HG03558 (cell line): ENCODE measurements around the gene ST6GALNAC5.
"Not testable (repeated sequence)": the region's sequence is repeated elsewhere in the genome, so short reads cannot be mapped to it uniquely, and the experiment has no call there.

Source experiments
- ATAC-seq: cut with Tn5 transposase; IDR thresholded peaks from one replicate; pipeline ENCODE4 v1.9.1; 2021; ENCODE audit warnings: moderate number of reproducible peaks; ENCODE audit not compliant: unreplicated experiment; ENCODE audit errors: extremely low read depth

ST6GALNAC5 gene

DNA sequence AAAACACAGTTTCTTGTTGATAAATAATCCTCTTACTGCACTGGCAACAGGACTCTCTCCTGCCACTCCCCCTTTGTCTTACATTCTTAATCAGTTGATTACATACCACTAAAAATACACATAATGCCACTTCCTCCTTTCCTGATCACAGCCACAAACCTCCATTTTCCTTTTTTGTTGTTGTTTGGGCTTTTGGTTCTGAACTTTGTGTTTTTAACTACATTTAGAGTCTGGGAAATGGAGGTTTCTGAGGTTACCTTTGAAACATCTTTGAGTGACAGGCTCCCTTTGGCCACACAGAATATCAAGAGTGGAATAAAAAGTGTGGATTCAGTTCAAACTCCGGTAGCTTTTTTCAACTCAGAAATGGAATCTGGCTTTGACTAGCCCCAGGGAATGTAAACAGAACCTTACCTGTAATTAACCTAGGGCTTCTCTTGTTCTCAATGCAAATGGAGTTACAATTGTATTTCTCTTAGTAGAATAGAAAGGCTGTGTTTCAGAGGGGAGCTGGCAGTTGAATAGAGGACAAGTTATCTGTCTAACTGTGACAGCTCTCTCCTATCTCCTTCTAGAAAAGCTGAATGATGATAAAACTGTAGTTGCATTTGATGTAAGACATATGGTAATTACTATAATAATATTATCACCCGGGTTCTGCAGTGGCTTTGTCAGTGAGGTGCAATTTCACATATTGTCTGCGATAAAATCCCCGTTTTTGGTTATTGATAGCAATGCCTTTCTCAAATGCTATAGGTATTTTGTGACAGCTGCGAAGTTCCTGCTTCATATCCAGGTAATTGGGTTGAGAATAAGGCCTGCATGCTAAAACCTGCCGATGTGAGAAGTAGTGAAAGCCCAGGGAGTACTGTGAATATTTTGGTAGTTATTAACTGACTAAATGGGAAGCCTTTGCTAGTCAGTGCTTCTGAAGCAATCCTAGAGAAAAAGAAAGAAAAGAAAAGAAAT, 66.9 kb downstream of the ST6GALNAC5 start:
- ATAC-seq = no peak

DNA sequence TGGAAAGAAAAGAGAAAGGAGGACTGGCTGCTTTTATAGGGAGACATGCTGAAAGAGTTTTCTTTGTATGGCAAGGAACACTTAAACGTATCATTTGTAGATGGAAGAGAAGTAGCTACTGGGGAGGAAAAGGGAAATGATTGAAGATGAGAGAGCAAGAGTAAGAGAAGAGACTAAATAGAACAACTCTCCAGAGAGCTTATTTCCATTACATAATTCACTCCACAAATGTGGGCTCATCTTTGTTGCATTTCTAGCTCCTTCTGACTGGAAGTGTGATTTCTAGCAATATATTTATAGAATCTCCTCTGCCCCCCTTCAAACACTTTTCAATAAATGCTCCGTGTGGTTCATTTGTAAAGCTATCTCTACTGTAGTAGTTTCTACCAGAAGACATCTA, 71.0 kb downstream of the ST6GALNAC5 start:
- no peak for ATAC-seq

DNA sequence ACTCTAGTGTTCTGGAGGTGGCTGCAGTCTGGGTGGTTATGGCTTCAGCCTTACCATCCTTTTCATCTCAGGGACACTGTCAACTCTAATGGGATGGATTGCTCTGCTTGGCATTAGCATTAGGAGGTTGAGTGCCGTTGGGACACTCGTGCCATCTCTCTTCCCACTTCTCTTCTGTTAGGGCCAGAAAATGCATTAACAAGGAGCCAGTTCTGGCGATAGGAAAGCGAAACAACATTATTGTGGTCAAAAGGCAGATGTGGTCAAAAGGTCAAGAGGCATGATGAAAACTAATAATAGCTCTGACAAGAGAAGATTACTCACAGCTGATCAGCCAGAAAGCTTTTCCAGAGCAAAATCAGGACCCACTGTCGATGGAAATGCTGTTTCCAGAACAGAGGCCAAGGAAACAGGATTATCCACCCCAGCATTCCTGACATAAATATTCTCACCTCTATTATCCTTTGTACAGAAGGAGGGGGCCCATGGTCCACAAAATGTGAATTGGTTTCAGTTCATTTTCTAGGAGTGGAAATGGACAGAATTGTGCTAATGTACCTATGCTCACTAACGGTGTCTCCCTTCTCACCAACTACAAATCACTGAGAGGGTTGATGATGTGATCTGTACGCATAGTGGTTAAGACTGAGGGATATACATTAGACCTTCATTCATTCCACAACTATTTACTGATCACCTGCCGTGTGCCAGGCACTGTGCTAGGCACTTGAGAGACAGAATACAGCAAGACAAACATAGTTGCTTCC, 72.0 kb downstream of the ST6GALNAC5 start:
- ATAC-seq = no peak

DNA sequence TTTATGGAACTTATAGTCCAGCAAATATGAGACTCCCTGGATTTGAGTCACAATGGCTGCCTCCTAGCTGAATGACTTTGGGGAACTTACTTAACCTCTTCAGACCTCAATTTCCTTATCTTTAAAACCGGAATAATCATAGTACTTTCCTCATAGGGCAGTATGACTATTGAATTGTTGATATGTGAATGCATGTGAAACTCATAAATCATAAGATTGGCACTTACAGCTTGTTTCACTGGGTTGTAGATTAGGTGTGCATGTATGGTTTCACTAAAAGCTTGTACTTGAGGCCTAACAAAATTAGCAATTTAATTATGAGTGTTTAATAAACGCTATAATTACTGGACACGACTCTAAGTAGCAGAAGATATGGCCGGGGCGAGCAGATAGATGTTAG, 72.5 kb downstream of the ST6GALNAC5 start:
- no peak for ATAC-seq

DNA sequence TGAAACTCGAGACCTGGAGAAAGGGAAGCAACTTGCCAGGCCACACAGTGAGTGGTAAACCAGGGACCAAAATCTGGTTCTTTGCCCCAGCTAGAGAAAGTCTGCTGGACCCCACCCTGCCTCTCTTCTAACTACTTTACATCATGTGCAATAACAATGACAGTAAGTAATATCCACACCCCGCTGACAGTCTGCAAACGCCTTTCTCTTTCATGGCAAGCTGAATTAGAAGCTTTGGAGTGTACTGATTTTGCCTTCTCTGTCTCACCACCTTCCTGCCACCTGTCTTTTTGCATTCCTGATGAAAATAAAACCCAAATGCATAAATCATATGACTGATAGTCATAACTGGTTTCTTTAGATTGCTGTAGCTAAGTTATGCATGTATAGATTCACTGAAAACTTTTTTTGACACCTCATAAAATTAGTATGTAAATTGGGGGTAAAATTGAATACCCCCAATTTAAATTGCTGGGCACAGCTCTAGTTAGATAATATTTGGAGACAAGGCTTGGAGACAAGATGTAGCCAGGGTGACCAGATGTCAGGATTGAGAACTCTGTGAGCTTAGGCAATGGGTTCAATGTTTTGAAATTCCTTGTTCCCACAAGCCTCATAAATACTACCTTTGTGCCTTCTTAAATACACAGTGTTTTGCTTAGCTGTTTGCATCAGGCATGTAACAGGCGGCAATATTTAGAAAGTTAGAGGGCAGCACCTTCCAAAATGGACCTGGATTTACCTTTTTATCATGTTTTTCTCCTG, 73.5 kb downstream of the ST6GALNAC5 start:
- no peak for ATAC-seq

DNA sequence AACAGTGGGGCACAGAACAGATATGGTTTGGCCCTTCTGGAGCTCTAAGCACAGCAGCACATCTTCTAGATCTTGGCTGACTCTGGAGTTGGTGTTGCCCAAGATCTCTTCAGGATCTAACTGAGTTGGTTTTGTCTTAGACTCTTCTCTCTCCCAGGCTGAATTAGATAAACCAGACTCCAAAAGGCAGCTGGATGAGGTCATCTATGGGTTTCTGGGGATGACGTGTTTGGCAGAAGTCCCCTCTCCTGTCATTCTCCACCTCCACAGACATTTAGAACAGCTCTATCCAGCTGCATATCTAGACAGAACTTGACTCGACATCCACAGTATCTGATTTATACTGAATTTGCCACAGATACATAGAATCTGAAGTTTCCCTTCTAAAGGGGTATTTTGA, 75.3 kb downstream of the ST6GALNAC5 start:
- no peak for ATAC-seq

DNA sequence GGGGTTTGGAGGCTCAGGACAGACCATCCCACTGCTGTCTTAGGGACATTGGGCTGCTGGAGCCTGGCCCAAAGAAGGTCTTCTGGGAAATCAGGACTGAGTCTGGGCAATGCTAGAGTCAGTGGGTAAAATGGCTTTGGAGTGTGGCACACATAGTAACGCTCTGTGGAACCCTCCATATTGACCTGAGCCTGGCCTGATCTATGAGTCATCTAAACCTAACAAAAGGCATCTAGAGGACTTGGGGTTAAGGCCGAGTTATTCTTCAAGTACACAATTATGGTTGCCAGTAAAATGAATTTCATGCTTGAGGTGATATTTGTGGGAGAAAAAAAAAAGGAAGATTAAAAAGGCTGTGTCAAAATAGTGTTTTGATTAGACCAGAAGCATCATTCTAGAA, 77.7 kb downstream of the ST6GALNAC5 start:
- no peak for ATAC-seq

DNA sequence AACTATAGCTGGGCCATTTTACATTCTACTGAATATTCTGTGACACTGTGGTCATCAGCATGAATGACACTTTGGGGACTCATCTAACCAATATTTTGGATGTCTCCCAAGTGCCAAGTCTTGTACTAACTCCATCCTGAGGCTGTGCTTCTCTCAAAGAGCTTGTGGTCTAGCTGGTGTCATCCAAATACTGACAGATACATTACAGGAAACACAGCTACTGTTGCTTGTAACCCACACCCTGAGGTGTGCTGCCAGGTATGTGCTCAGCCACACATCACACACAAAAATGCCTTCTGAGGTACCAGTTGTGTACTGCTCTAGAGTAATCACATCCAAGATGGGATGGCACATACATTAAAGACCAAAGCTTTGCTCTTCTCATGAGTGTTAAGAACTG, 81.6 kb downstream of the ST6GALNAC5 start:
- no peak for ATAC-seq

DNA sequence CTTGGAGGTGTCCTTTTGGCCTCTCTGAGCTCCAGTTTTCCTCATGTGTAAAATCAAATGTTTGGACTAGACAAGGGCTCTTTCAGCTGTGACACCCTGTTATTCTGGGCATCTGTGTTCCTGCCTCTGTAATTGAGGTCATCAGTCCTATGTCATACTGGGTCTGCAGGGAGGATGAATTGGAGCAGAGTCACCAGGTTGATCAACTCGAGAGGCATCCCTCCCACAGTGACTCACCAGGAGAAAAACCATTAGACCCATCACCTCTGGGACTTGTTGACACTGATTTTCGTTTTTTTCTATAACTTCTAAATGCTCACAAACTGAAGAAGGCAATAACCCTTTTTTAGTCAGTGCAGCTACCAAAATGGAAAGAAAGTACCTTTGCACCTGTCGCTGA, 82.2 kb downstream of the ST6GALNAC5 start:
- no peak for ATAC-seq

DNA sequence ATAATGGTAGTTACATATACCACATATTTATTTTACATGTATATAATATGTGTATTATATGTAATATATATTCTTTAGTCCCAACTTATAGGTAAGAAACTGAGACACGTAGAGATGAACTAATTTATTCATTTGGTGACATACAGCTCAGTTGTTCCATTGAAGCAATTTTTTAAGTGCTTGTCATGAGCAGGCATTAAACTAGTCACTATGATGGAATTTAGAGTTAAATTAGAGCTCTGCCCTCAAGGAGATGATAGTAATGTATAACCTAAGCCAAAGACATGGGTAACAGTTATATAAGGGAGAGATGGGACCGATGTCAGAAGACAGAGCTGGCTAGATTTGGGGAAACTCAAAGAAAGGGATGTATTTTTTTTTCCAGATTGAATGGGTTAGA, 83.0 kb downstream of the ST6GALNAC5 start:
- ATAC-seq = no peak

DNA sequence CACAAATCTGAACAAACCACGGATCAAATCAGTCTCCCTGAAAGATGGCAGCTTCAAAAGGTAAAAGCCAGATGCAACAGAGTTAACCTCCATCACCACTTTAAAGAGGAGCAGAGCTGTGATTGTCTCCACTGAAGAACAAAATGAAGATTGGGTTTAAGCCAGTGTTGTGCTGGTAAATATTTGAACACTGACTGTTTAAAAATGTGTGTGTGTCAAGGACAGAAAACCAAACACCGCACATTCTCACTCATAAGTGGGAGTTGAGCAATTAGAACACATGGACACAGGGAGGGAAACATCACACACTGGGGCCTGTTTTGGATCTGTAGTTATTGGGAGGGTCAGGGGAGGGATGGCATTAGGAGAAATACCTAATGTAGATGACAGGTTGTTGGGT, 83.9 kb downstream of the ST6GALNAC5 start:
- no peak for ATAC-seq

DNA sequence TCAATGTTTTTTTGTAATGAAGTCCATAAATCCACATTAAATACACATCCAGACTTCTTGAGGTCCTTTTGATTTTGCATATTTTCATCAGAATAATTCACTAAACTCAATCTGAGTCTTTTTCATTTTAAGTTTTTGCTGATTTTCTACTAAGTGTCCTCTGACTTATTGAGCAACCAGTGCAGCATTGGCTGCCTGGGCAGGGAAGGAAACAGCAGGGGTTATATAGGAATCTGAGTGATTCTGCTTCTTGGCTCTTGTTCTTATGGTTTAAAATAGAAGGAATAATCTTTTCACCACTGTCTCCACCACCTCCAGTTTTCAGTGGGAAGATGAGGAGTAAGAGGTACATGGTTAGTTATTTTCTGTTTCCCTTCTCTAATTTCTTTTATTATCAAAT, 88.4 kb downstream of the ST6GALNAC5 start:
- no peak for ATAC-seq

DNA sequence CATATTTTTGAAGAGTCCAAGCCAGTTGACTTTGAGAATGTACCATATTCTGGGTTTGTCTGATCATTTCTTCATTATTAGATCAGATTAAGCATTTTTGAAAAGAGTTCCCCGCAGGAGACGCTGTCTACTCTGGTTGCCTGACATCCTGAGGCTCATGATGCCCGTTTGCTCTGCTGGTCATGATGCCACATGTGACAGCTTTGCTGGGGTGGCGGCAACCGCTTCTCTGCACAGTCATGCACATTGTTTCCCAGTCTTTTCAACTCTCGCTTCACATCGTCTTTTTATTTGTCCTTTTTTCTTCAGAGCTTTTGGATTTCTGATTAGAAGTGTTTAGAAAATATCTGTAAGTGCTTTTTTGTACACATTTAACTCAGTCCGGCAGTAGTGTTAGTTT, 90.7 kb downstream of the ST6GALNAC5 start:
- ATAC-seq = no peak

DNA sequence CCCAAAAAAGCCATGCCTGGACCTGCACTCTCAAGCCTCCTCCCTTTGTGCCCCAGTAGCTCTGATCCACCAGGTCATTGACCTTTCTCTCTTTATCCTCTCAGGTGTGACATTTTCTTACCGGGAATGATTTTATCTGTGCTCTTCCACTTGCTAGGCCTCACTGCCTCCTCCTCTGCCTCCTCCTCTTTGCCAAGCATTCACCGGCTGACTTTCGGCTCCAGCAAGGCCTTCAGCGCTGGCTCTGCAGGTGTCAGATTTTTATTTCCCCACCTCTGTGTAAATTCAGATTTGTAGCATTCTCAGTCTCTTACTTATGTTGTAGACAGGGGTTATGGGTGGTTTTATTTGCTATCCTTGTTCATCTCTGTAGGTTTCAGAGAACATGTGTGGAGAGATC, 91.5 kb downstream of the ST6GALNAC5 start:
- ATAC-seq = no peak

DNA sequence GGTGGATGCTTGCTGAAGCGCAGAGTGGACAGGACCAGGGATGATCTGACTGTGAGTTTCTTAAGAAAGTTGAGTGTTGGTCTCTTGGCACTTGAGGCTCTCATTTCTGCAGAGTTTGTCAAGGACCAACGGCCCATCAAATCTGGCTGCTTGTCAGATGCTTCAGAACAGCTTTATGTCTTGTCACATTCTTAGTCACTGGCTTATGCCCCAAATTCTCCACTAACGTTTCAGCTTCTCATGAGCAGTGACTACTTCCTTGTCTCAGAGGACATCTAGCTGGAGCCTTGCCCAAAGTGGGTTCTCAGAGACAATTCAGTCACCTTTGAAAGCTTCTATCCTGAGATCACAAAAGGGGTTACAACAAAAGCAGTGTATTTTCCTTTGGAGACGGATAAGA, 92.3 kb downstream of the ST6GALNAC5 start:
- no peak for ATAC-seq

DNA sequence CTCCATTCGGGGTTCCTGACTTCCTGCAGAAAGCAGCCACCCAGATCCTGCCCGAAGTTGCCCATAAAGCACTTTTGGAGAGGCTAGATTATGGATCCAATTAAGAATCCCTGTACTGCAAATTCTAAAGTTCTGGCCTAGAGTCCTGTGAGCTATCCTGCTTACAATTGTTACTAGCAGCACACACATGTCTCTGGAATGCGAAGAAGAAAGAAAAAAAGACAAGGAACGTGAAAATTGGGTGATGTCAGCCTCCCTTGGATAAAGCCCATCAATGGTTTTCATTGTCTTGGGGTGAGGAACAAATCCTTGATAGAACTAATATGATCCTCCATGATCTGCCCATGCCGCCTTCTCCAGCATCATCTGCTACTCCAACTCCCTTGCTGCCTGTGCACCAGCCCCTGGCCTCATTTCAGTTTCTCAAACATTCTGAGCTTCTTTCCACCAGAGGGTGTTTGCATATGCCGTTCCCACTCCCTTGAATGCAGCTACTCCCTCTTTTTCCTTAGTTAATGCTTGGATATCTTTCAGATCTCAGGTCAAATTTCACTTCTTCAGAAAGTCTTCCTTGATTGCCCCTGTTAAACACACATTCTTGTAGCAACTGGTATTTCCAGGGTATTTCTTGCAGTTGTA, 94.0 kb downstream of the ST6GALNAC5 start:
- no peak for ATAC-seq

DNA sequence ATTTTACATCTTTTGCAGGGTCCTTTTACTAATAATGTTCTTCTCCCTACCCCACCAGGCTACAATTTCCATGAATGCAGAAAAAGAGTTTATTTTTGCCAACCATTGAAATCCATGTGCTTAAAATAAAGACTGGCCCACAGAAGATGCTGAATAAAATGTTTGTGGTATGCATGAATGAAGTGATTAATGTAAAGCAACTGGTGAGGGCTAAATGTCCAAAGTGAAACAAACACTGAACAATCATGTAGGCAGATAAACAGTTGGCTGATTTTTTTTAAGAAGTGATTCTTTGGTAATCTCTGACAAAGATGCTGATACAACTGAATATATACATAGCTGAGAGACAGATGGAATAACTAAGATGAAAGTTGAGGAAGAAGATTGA, 94.5 kb downstream of the ST6GALNAC5 start:
- no peak for ATAC-seq

DNA sequence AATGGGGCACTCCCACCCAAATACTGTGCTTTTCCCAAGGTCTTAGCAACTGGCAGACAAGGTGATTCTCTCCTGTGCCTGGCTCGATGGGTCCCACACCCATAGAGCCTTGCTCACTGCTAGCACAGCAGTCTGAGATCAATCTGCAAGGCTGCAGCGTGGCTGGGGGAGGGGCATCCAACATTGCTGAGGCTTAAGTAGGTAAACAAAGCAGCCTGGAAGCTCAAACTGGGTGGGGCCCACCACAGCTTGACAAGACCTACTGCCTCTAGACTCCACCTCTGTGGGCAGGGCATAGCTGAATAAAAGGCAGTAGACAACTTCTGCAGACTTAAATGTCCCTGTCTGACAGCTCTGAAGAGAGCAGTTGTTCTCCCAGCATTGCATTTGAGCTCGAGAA, 114.0 kb downstream of the ST6GALNAC5 start:
- ATAC-seq = not testable (repeated sequence)

DNA sequence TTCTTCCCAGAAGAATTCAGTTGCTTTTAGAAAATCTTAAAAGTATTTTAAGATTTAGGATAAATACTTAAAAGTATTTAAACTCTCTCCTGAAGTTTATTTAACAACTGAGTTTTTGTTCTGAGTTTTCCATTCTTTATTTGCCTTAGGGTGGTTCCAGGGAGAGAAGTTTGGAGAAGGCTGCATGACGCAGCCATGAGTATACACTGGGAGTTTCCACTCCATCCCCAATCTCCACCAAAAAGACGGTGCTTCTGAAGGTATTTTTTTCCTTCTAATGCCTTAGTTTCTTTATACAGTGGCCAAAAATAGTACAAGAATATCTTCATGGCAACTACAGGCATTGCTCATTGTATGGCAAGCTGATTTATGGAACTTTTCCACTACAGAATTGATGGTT, 122.7 kb downstream of the ST6GALNAC5 start:
- no peak for ATAC-seq

DNA sequence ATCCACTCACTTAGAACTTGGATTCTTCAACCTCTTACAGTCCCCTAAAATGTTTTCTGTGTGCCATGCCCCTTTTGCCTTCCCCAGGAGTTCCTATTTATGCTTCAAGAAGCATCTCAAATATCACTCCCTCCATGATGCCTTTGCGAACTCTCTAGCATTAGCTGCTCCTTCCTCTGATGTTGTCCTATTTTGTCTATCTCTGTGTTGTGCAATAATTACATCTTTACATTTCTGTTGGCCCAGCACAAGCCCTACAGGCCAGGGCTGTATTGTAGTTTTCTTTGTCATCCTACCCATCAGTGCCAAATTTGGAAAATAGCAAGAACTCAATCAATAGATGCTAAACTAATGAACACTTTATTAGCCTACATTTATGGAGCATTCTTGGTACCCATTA, 125.8 kb downstream of the ST6GALNAC5 start:
- ATAC-seq = no peak
